ENCODE measurements around the gene DCAF10. TPM values are rescaled to one million over a fixed set of nuclear protein-coding genes. Genes with fewer than 3 reads are reported as not detected.

The DCAF10 gene
- total RNA-seq, 2 experiments from 2014 or later: 13.2 to 14.8 TPM

Other genes starting within 250 kb of the DCAF10 start
- gene FBXO10, start 224.4 kb upstream of the DCAF10 start, total RNA-seq: 1 to 10 TPM; 2.8 to 2.9 TPM
- gene TOMM5, start 208.2 kb upstream of the DCAF10 start, total RNA-seq: 100 to 1,000 TPM; 235 to 239 TPM
- not detected for gene FRMPD1, start 149.8 kb upstream of the DCAF10 start, total RNA-seq
- 1 to 10 TPM; 8.8 to 9.6 TPM for gene TRMT10B, start 47.0 kb upstream of the DCAF10 start, total RNA-seq
- 100 to 1,000 TPM; 121 to 131 TPM for gene EXOSC3, start 15.7 kb upstream of the DCAF10 start, total RNA-seq
- gene SLC25A51, start 103.3 kb downstream of the DCAF10 start, total RNA-seq: 10 to 100 TPM; 38.0 to 38.7 TPM

Measured in activated CD8-positive, alpha-beta memory T cell treated with anti-CD3 and anti-CD28 coated beads for 36 hours (primary cell).